ENCODE results near the gene PDGFRB.
A peak's percentile ranks its signal among the peaks of the same experiment; 100 is the strongest.

PDGFRB gene

DNA sequence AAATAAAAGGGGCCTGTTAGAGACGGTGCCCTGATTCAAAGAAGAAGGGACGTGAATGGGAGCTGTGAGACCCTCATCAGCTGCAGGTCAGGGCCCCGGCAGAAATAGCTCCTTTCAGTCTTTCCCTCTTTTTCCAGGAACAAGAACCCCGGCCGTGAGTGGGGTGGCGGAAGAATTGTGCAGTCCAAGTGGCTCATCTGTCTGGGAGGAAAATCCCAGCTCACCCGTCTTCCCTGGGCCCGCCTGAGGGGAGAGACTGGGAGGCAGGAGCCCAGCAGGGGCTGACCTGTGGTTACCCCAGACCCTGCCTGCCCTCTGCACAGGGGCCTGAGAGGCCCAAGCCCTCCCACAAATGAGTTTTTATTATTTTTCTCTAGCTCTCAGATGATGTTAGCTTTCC is 44.5 kb downstream of the PDGFRB start:
- ChIA-PET POLR2A (interaction anchor here (1.2 kb wide), 1 partner anchor 45 kb away, joined by 3 read pairs; no protein-coding TSS in a partner anchor), CTCF (interaction anchor here (0.7 to 2.3 kb wide), 7 partner anchors 14 to 277 kb away, joined by 3 to 17 read pairs (median 4); no protein-coding TSS in a partner anchor)
- TF ChIP-seq, protein P1, sequence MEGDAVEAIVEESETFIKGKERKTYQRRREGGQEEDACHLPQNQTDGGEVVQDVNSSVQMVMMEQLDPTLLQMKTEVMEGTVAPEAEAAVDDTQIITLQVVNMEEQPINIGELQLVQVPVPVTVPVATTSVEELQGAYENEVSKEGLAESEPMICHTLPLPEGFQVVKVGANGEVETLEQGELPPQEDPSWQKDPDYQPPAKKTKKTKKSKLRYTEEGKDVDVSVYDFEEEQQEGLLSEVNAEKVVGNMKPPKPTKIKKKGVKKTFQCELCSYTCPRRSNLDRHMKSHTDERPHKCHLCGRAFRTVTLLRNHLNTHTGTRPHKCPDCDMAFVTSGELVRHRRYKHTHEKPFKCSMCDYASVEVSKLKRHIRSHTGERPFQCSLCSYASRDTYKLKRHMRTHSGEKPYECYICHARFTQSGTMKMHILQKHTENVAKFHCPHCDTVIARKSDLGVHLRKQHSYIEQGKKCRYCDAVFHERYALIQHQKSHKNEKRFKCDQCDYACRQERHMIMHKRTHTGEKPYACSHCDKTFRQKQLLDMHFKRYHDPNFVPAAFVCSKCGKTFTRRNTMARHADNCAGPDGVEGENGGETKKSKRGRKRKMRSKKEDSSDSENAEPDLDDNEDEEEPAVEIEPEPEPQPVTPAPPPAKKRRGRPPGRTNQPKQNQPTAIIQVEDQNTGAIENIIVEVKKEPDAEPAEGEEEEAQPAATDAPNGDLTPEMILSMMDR (IDR thresholded peaks at IDR 0.05; ENCODE audit: insufficient read depth, low read length, missing control alignments) = no peak
- no peak overlapping the region for H3K4me3 ChIP-seq (ENCODE audit: low read depth, low read length)
- no peak for DNase-seq (ENCODE audit: low read depth, low spot score)

DNA sequence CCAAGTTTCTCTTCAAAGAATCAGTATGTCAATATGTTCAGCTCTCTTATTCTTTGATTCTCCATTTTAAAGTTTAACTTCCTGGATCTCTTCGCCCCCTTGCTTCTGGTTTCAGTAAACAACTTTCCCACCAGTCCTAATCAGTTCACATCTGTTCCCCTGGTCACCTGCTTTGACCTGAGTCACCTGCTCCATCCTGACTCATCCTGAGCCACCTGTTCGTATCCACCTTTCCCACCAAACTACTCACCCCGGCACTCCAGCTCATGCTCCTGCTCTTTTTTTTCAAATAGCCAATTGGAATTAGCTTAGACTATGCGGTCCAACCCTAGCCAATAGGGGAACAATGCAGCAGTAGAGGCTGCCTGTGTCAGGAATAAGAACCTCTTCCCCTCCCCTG is 45.7 kb downstream of the PDGFRB start:
- no peak overlapping the region for H3K4me3 ChIP-seq (ENCODE audit: low read depth, low read length)
- POLR2A ChIA-PET = no interaction called here
- no peak for DNase-seq (ENCODE audit: low read depth, low spot score)
- TF ChIP-seq, protein P1 (IDR thresholded peaks at IDR 0.05; ENCODE audit: insufficient read depth, low read length, missing control alignments) = no peak
- CTCF ChIA-PET = interaction anchor here (1.5 kb wide), 1 partner anchor 16 kb away, joined by 4 read pairs; no protein-coding TSS in a partner anchor

DNA sequence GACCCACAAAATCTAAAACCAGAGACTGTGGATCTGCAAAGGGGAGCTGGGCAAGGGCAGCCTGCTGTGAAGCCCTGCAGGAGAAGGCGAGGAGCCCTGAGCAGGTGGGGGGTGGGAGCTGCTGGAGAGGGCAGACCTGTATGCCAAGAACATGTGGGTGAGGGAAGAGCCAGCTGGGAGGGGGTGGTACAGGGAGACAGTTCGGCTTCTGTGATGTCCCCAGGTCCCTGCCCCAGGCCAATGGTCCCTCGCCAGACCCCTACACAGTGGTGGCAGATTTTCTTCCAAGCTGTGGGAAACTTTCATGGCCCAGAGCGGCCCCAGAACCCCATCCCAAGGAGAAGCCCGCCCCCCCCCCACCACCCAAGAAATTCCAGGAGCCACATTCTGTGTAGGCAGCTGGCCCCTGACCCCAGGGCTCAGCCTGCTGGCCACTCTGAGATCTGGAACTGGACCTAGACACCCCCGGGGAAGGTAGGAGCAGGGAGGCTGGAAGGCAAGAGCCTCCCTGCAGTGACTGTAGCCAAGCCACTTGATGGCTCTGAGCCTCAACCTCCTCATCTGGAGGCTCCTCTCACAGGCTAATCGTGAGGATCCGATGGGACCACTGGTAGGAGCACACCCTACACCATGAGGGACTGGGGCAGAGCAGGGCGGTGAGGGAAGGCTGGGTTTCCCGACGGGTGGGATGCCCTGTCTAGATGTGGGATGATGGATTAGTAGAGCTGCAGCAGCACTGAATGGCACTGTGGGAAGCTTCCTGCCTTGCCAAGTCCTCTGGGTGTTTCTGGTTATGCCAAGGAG is 46.7 kb downstream of the PDGFRB start:
- H3K4me3 ChIP-seq (ENCODE audit: low read depth, low read length) = no peak overlapping the region
- CTCF ChIA-PET = interaction anchor here (0.9 to 1.5 kb wide), 4 partner anchors 9 to 275 kb away, joined by 3 to 4 read pairs (median 4); no protein-coding TSS in a partner anchor
- POLR2A ChIA-PET = interaction anchor here (1.1 to 1.2 kb wide), 2 partner anchors 78 to 109 kb away, joined by 3 read pairs; partner anchors contain the start of genes HMGXB3 and TIGD6
- TF ChIP-seq, protein P1 (IDR thresholded peaks at IDR 0.05; ENCODE audit: insufficient read depth, low read length, missing control alignments) = no peak
- no peak for DNase-seq (ENCODE audit: low read depth, low spot score)

DNA sequence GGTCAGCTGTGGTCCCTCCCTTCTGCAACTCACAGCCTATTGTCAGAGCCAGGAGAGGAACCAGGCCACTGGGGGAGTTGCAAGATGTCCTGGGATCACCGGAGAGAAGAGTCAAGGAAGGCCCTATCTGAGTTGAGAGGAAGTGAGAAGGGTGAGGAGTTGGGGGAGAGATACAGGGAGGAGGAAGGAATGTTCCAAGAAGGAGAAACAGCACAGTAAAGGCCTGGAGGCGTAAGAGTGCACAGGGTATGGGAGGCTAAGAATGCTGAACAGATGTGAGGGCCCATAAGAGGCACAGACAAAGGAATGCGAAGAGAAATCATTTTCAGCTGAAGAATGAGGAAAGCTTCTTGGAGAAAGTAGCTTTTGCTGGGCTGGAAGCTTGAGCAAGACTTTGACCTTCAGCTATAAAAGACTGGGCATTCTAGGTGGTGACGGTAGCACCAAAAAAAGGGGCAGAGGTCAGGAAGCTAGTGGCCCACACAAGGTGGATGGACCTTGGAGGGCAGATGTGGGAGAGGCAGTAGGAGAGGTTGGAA is 47.7 kb downstream of the PDGFRB start:
- TF ChIP-seq, protein P1 (IDR thresholded peaks at IDR 0.05; ENCODE audit: insufficient read depth, low read length, missing control alignments) = no peak
- H3K4me3 ChIP-seq (ENCODE audit: low read depth, low read length) = no peak overlapping the region
- peak; percentile 53 for DNase-seq (ENCODE audit: low read depth, low spot score)
- ChIA-PET CTCF (interaction anchor here (0.9 to 1.8 kb wide), 4 partner anchors 10 to 274 kb away, joined by 3 to 4 read pairs (median 4); no protein-coding TSS in a partner anchor), POLR2A (interaction anchor here (1.1 to 1.2 kb wide), 2 partner anchors 77 to 108 kb away, joined by 3 read pairs; partner anchors contain the start of genes HMGXB3 and TIGD6)

DNA sequence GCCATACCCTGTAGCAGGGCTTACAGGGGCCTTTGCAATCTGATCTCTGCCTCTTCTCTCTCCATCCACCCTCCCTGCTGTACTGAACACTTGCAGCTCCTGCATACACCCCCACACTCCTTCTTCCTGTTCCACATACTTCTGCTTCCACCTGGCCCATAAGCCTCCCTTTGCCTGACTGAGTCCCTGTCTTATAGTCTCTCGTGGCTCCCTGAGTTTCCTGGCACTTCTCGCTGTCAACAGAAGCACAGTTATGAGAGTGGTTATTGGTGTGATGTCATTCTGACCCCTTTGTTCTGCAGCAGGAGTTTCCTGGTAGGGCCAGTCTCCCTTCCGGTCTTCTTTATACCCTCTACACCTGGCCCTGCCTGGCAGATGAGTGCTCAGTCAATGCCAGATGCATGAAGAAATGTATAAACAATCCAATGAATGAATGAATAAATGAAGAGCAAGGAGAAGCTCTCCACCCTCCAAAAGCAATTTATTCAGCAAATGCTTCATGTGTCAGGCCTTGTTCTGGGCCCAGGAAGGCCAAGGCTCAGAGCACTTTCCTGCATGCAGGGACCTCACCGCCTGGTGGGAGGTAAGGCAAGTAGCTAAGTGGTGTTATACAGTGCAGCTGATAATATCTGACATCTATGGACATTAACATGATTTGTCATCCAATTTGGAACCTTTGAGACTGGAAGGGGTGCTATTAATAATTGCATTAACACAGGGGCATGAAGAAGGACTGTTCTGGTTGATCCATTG is 48.8 kb downstream of the PDGFRB start:
- TF ChIP-seq, protein P1 (IDR thresholded peaks at IDR 0.05; ENCODE audit: insufficient read depth, low read length, missing control alignments) = no peak
- no peak overlapping the region for H3K4me3 ChIP-seq (ENCODE audit: low read depth, low read length)
- CTCF ChIA-PET = interaction anchor here (1.0 to 1.8 kb wide), 3 partner anchors 24 to 108 kb away, joined by 4 read pairs; no protein-coding TSS in a partner anchor
- DNase-seq (ENCODE audit: low read depth, low spot score) = no peak
- POLR2A ChIA-PET = interaction anchor here (1.5 kb wide), 1 partner anchor 106 kb away, joined by 4 read pairs; the partner anchor contains the start of genes HMGXB3 and TIGD6
